HepG2 (cell line): Measurements from ENCODE around the gene CERS5. TPM values are rescaled to one million over a fixed set of nuclear protein-coding genes. Genes with fewer than 3 reads are reported as not detected.

Experiments used
- AGO2 ChIP-seq: fragments of 200-400 bp; formaldehyde crosslinking; optimal IDR thresholded peaks from 2 replicates; pipeline ENCODE3; 2017; ENCODE audit warnings: mild to moderate bottlenecking, low read depth, low read length, moderate library complexity
- ELF4 ChIP-seq: sonication (generic); formaldehyde crosslinking; IDR thresholded peaks from 2 replicates; pipeline ENCODE4 v1.5.0; 2020; ENCODE audit warnings: missing genetic modification reagents, mild to moderate bottlenecking, moderate library complexity, borderline replicate concordance
- ESRRA ChIP-seq: sonication (generic); formaldehyde crosslinking; IDR thresholded peaks from 2 replicates; pipeline ENCODE4 v1.5.1; 2020; ENCODE audit warnings: mild to moderate bottlenecking, low read depth, missing genetic modification reagents
- GATAD1 ChIP-seq: IDR thresholded peaks from 2 replicates; pipeline ENCODE4 v1.6.1; 2016; ENCODE audit warnings: missing genetic modification reagents, missing compliant biosample characterization
- HBP1 ChIP-seq: IDR thresholded peaks from 2 replicates; pipeline ENCODE4 v1.6.1; 2016; ENCODE audit warnings: low read depth, control low read depth
- HDAC1 ChIP-seq: sonication (generic); formaldehyde crosslinking; IDR thresholded peaks from 2 replicates; pipeline ENCODE4 v1.5.1; 2020; ENCODE audit warnings: mild to moderate bottlenecking, missing genetic modification reagents
- ISX ChIP-seq: sonication (generic); formaldehyde crosslinking; conservative IDR thresholded peaks from 2 replicates; pipeline ENCODE4 v1.5.0; 2020; ENCODE audit warnings: missing genetic modification reagents
- KAT8 ChIP-seq: IDR thresholded peaks from 2 replicates; pipeline ENCODE4 v1.6.1; 2016; ENCODE audit warnings: missing genetic modification reagents, missing compliant biosample characterization
- MED1 ChIP-seq: sonication (generic); formaldehyde crosslinking; IDR thresholded peaks from 2 replicates; pipeline ENCODE4 v1.4.0; 2020; ENCODE audit warnings: missing genetic modification reagents
- MEIS2 ChIP-seq: sonication (generic); formaldehyde crosslinking; IDR thresholded peaks from 2 replicates; pipeline ENCODE4 v1.9.0; 2021; ENCODE audit warnings: mild to moderate bottlenecking, missing genetic modification reagents
- NONO ChIP-seq, 2 experiments: fragments of 450-650 bp in 1 of 2; sonication (generic) in 1 of 2; formaldehyde crosslinking in 1 of 2; IDR thresholded peaks in 1 of 2; conservative IDR thresholded peaks in 1 of 2; 2 replicates each; pipeline versions ENCODE4 v1.6.1 to v1.8.0; 2017 to 2022; ENCODE audit warnings: mild to moderate bottlenecking in 1 of 2, missing genetic modification reagents in 1 of 2, moderate library complexity in 1 of 2
- NR2C2 ChIP-seq: sonication (generic); formaldehyde crosslinking; IDR thresholded peaks from 2 replicates; pipeline ENCODE4 v1.4.0; 2020; ENCODE audit warnings: missing genetic modification reagents, mild to moderate bottlenecking, moderate library complexity, borderline replicate concordance
- RAD21 ChIP-seq: fragments of 450-650 bp; formaldehyde crosslinking; IDR thresholded peaks from 2 replicates; pipeline ENCODE4 v1.5.0; 2020; ENCODE audit warnings: mild to moderate bottlenecking
- SATB2 ChIP-seq: sonication (generic); formaldehyde crosslinking; IDR thresholded peaks from 2 replicates; pipeline ENCODE4 v1.5.0; 2020; ENCODE audit warnings: missing genetic modification reagents
- SRF ChIP-seq: IDR thresholded peaks from 2 replicates; pipeline ENCODE4 v1.6.1; 2011; ENCODE audit warnings: mild to moderate bottlenecking, low read depth, low read length, moderate library complexity
- U2AF1 ChIP-seq: fragments of 200-400 bp; formaldehyde crosslinking; optimal IDR thresholded peaks from 2 replicates; pipeline ENCODE3; 2017; ENCODE audit warnings: mild to moderate bottlenecking, low read depth, low read length
- ZNF17 ChIP-seq: sonication (generic); formaldehyde crosslinking; IDR thresholded peaks from 2 replicates; pipeline ENCODE4 v1.5.0; 2020; ENCODE audit warnings: mild to moderate bottlenecking, missing genetic modification reagents
- ZNF441 ChIP-seq: sonication (generic); formaldehyde crosslinking; IDR thresholded peaks from 2 replicates; pipeline ENCODE4 v1.7.0; 2021; ENCODE audit warnings: missing genetic modification reagents, borderline replicate concordance
- ZNF563 ChIP-seq: sonication (generic); formaldehyde crosslinking; IDR thresholded peaks from 2 replicates; pipeline ENCODE4 v1.8.0; 2022; ENCODE audit warnings: mild to moderate bottlenecking, moderate library complexity, missing genetic modification reagents
- ZNF616 ChIP-seq: sonication (generic); formaldehyde crosslinking; IDR thresholded peaks from 2 replicates; pipeline ENCODE4 v1.5.0; 2020; ENCODE audit warnings: low read depth, mild to moderate bottlenecking, missing genetic modification reagents
- ZNF713 ChIP-seq: sonication (generic); formaldehyde crosslinking; IDR thresholded peaks from 2 replicates; pipeline ENCODE4 v1.4.0; 2020; ENCODE audit warnings: mild to moderate bottlenecking, missing genetic modification reagents
- ZNF75D ChIP-seq: sonication (generic); formaldehyde crosslinking; IDR thresholded peaks from 2 replicates; pipeline ENCODE4 v1.8.1; 2023; ENCODE audit warnings: missing genetic modification reagents, mild to moderate bottlenecking, borderline replicate concordance
- ZSCAN12 ChIP-seq: sonication (generic); formaldehyde crosslinking; IDR thresholded peaks from 2 replicates; pipeline ENCODE4 v1.9.0; 2021; ENCODE audit warnings: mild to moderate bottlenecking, missing genetic modification reagents
- ZSCAN31 ChIP-seq: sonication (generic); formaldehyde crosslinking; IDR thresholded peaks from 2 replicates; pipeline ENCODE4 v1.5.0; 2020; ENCODE audit warnings: low read depth, mild to moderate bottlenecking, missing genetic modification reagents
- polyA plus RNA-seq, 8 experiments: library from polyadenylated mRNA; depleted of rRNA in 3 of 8; stranded (reverse) in 7 of 8; unstranded in 1 of 8; fragments of >200 nt; fragmentation: Illumina TruSeq in 4 of 8; extraction: Trizol in 4 of 8; gene quantifications; 2 replicates each; pipeline versions ENCODE4 v1.2.1 to v1.2.3, GENCODE V29; 2011 to 2016; ENCODE audit warnings: low read depth in 4 of 8, missing spikeins in 1 of 8, mixed read lengths in 1 of 8; ENCODE audit not compliant: insufficient read depth in 1 of 8
- total RNA-seq, 5 experiments: library from RNA; depleted of rRNA; stranded (reverse); fragments of >200 nt; fragmentation: Illumina TruSeq; extraction: Trizol; gene quantifications; 2 replicates each; pipeline ENCODE4 v1.2.3, GENCODE V29; 2016; ENCODE audit warnings: low read depth in 1 of 5
- TF ChIP-seq, protein P1 (sequence below), 2 experiments: sonication (generic) in 1 of 2; formaldehyde crosslinking in 1 of 2; IDR thresholded peaks; 2 replicates each; pipeline versions ENCODE4 v1.5.1 to v1.6.1; 2011 to 2020; ENCODE audit warnings: borderline replicate concordance in 1 of 2, low read depth in 1 of 2, low read length in 1 of 2, mild to moderate bottlenecking in 1 of 2, missing genetic modification reagents in 1 of 2, moderate library complexity in 1 of 2
- TF ChIP-seq, protein P2 (sequence below): sonication (generic); formaldehyde crosslinking; IDR thresholded peaks from 2 replicates; pipeline ENCODE4 v1.5.0; 2020; ENCODE audit warnings: missing genetic modification reagents

CERS5 gene
- total and polyA plus RNA-seq, 2 of the 13 experiments (the other 11 are each of a cell fraction or from before 2014, with no cell fraction given), result 22.3 to 48.8 TPM

- peak; percentile 46; the same call in 1 of the 2 replicates for TF ChIP-seq GATAD1 (CRISPR knock-in tag)
- TF ChIP-seq ZSCAN31 (CRISPR knock-in tag), result peak; percentile 48; the same call in 1 of the 2 replicates
- TF ChIP-seq, protein P1, sequence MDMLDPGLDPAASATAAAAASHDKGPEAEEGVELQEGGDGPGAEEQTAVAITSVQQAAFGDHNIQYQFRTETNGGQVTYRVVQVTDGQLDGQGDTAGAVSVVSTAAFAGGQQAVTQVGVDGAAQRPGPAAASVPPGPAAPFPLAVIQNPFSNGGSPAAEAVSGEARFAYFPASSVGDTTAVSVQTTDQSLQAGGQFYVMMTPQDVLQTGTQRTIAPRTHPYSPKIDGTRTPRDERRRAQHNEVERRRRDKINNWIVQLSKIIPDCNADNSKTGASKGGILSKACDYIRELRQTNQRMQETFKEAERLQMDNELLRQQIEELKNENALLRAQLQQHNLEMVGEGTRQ (IDR thresholded peaks at IDR 0.05; ENCODE audit: low read depth, low read length), result no peak
- TF ChIP-seq, protein P1 (CRISPR knock-in tag; IDR thresholded peaks at IDR 0.05; ENCODE audit: borderline replicate concordance), result no peak; the same call in 1 of the 2 replicates
- TF ChIP-seq HBP1, result peak; percentile 17; the same call in 1 of the 2 replicates
- TF ChIP-seq ZNF441 (CRISPR knock-in tag), result peak; percentile 66; the same call in 1 of the 2 replicates
- TF ChIP-seq U2AF1, result no peak
- TF ChIP-seq KAT8, result peak; percentile 83
- TF ChIP-seq ZSCAN12 (CRISPR knock-in tag), result no peak
- no peak for TF ChIP-seq NONO (IDR thresholded peaks at IDR 0.05)
- peak; percentile 57 for TF ChIP-seq NONO (CRISPR knock-in tag; conservative IDR thresholded peaks at IDR 0.05)
- TF ChIP-seq HDAC1 (CRISPR knock-in tag), result peak; percentile 12; the same call in 1 of the 2 replicates
- peak; percentile 76 for TF ChIP-seq ELF4 (CRISPR knock-in tag)
- TF ChIP-seq, protein P2, sequence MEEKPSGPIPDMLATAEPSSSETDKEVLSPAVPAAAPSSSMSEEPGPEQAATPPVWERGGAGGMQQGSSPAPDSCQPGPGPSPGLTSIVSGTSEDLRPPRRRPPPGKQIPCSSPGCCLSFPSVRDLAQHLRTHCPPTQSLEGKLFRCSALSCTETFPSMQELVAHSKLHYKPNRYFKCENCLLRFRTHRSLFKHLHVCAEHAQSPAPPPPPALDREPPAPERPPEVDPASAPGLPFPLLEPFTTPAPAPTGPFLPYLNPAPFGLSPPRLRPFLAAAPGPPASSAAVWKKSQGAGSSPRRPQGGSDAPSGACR (CRISPR knock-in tag), result no peak; the same call in 1 of the 2 replicates
- peak; percentile 33 for TF ChIP-seq MED1
- TF ChIP-seq ZNF616 (CRISPR knock-in tag), result no peak
- TF ChIP-seq RAD21 (CRISPR knock-in tag), result peak; percentile 67
- TF ChIP-seq ESRRA (CRISPR knock-in tag), result peak; percentile 34; the same call in 1 of the 2 replicates
- TF ChIP-seq ZNF17, result no peak
- TF ChIP-seq SATB2 (CRISPR knock-in tag), result no peak
- TF ChIP-seq NR2C2 (CRISPR knock-in tag), result peak; percentile 47; the same call in 1 of the 2 replicates
- peak; percentile 78 for TF ChIP-seq AGO2
- peak; percentile 20; the same call in 1 of the 2 replicates for TF ChIP-seq ZNF713 (CRISPR knock-in tag)
- peak; percentile 16; the same call in 1 of the 2 replicates for TF ChIP-seq SRF
- peak; percentile 3; the same call in 1 of the 2 replicates for TF ChIP-seq ZNF563 (CRISPR knock-in tag)
- TF ChIP-seq ISX (CRISPR knock-in tag), result no peak
- no peak; the same call in 1 of the 2 replicates for TF ChIP-seq MEIS2 (CRISPR knock-in tag)
- peak; percentile 35; the same call in 1 of the 2 replicates for TF ChIP-seq ZNF75D
Observed at GRCh38 chr12:50167049-50167828, at the start of gene CERS5 (continued).
